ENCODE measurements around the gene SIRPB1.

SIRPB1 gene

GRCh38 chr20:1619861-1620444 lies at the start of gene SIRPB1:
Gene SIRPB1 (minus strand): TSS chr20:1620009. CDS start chr20:1619944, 65 bp downstream.
- TF ChIP-seq ZNF274 (IDR thresholded peaks at IDR 0.05; ENCODE audit: low read depth, low read length), result no peak
- no peak within 1 kb of the TSS for H3K4me3 ChIP-seq (ENCODE audit: low read length)

DNA sequence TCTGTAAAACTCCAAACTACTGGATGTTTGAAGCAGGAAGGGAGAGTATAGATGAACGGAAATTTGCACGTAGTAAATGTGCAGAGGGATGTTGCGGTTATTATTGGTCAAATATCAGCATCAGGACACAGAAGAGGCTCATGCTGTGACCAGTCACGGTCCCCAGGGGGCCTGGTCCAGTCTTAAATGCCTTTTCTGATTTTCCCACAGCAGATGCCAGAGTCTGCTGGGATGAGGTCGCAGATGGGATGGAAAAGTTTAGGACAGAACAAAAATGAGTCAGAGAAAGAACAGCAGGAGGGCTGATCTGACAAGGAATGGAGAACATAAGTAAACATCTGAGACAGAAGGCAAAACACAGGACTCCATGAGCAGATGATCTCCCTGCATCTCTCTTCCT lies 49.5 kb upstream of the SIRPB1 start:
- no peak overlapping the region for H3K4me3 ChIP-seq (ENCODE audit: low read length)
- TF ChIP-seq ZNF274 (IDR thresholded peaks at IDR 0.05; ENCODE audit: low read depth, low read length), result no peak

DNA sequence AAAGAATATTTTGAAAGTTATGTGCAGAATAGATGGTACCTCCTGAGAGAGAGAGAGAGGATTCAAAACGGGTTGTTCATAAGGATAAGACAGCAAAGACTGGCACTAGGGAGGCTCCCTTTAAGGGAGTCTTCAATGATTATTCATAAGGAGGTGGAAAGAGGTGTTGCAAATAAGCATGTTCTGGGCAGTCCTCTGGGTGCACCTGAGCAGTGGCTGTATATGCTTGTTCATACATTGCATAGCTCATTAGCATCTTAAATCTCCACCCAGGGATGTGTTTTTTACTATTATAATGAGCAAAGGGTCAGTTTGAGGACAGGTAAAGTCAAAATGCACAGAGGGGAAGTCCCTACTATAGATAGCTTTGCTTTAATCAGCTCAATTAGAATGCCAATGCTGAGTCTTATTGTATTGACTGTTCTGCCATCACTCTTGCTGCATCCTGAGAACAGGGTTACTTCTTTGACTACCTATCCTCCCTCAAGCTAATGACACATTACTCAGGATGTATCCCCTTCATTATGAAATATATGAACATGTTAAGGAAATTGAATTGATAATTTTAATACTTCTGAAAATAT lies 47.8 kb upstream of the SIRPB1 start:
- no peak for TF ChIP-seq ZNF274 (IDR thresholded peaks at IDR 0.05; ENCODE audit: low read depth, low read length)

GRCh38 chr20:1666802-1667201 lies 47.0 kb upstream of the SIRPB1 start:
- no peak for TF ChIP-seq ZNF274 (IDR thresholded peaks at IDR 0.05; ENCODE audit: low read depth, low read length)
- no peak overlapping the region for H3K4me3 ChIP-seq (ENCODE audit: low read length)

More for the DNA sequence above, 47.8 kb upstream of the SIRPB1 start:
- no peak overlapping the region for H3K4me3 ChIP-seq (ENCODE audit: low read length)

- no peak for TF ChIP-seq ZNF274 (IDR thresholded peaks at IDR 0.05; ENCODE audit: low read depth, low read length)
- no peak overlapping the region for H3K4me3 ChIP-seq (ENCODE audit: low read length)
Observed at GRCh38 chr20:1665345-1665744, 45.5 kb upstream of the SIRPB1 start.

- no peak overlapping the region for H3K4me3 ChIP-seq (ENCODE audit: low read length)
- TF ChIP-seq ZNF274 (IDR thresholded peaks at IDR 0.05; ENCODE audit: low read depth, low read length), result no peak
Observed at GRCh38 chr20:1664911-1665310, 45.1 kb upstream of the SIRPB1 start.

- H3K4me3 ChIP-seq (ENCODE audit: low read length), result no peak overlapping the region
- TF ChIP-seq ZNF274 (IDR thresholded peaks at IDR 0.05; ENCODE audit: low read depth, low read length), result no peak
Observed at GRCh38 chr20:1663917-1664316, 44.1 kb upstream of the SIRPB1 start.

DNA sequence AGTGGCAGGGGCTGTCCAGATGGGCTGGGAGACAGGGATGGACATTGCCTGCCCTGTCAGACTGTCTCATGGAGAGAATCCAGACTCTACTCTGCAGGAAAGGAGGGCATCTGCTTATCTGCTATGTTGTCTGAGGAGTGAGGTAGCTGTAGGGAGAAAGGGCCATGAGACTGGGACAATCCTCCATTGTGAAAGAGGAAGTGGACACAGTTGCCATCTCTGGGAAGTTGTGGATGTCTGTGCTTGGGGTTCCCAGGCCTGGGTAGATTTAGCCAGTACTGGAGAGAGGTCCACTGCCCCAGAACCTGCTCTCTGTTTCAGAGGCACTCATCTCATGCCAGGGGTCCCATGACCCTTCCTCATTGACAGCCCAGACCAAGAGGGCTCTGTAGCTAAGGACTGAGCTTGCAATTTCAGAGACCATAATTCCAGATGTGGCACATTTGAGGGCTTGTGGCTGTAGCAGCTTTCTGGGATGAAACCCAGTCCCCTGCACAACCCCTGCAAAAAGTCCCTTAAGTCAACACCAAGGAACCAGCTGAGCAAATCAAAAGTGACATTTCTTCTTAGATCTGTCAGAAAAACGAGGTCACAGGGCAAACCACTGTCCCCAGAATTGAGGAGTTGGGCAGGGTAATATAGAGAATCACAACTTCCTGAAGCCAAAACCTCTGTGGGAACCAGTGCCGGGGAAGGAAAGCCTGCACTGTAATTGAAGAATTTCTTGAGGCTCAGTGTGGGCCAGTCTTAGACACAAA lies 41.9 kb upstream of the SIRPB1 start:
- TF ChIP-seq ZNF274 (IDR thresholded peaks at IDR 0.05; ENCODE audit: low read depth, low read length), result no peak
- H3K4me3 ChIP-seq (ENCODE audit: low read length), result no peak overlapping the region

- H3K4me3 ChIP-seq (ENCODE audit: low read length), result no peak overlapping the region
- TF ChIP-seq ZNF274 (IDR thresholded peaks at IDR 0.05; ENCODE audit: low read depth, low read length), result no peak
Observed at GRCh38 chr20:1660246-1660645, 40.4 kb upstream of the SIRPB1 start.

GRCh38 chr20:1657556-1658334 lies 37.9 kb upstream of the SIRPB1 start, which contains the start of gene SIRPG:
Gene SIRPG (minus strand): TSS chr20:1657779. CDS start chr20:1657714, 65 bp downstream.
- H3K4me3 ChIP-seq (ENCODE audit: low read length), result no peak within 1 kb of the TSS

DNA sequence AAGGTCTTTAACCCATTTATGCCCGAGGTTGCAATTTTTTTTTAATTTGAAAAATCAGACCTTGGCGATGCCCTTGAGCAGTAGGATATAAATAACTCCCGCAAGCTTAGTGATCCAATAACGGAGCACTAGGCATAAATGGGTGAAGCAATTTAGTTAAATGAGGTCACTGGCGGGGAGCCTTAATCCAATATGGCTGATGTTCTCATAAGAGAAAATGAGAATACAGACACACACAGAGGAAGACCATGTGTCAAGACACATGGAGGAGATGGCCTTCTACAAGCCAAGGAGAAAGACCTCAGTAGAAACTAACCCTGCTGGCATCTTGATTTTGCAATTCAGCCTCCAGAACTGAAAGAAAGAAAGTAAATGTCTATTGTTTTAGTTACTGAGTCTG lies 37.0 kb upstream of the SIRPB1 start:
- no peak overlapping the region for H3K4me3 ChIP-seq (ENCODE audit: low read length)
- no peak for TF ChIP-seq ZNF274 (IDR thresholded peaks at IDR 0.05; ENCODE audit: low read depth, low read length)

More at GRCh38 chr20:1657556-1658334, 37.9 kb upstream of the SIRPB1 start, which contains the start of gene SIRPG:
- TF ChIP-seq ZNF274 (IDR thresholded peaks at IDR 0.05; ENCODE audit: low read depth, low read length), result no peak

DNA sequence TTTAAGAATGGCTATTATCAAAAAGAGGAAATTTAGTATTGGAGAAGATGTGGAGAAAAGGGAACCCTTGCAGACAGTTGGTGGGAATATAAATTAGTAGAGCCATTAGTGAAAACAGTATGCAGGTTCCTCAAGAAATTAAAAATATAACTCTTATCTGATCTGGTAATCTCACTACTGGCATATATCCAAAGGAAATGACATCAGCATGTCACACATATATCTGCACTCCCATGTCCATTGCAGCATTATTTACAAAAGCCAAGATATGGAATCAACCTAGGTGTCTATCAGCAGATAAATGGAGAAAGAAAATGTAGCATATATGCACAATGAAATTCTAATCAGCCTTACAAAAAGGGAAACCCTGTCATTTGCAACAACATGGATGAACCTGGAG lies 35.2 kb upstream of the SIRPB1 start:
- TF ChIP-seq ZNF274 (IDR thresholded peaks at IDR 0.05; ENCODE audit: low read depth, low read length), result no peak

DNA sequence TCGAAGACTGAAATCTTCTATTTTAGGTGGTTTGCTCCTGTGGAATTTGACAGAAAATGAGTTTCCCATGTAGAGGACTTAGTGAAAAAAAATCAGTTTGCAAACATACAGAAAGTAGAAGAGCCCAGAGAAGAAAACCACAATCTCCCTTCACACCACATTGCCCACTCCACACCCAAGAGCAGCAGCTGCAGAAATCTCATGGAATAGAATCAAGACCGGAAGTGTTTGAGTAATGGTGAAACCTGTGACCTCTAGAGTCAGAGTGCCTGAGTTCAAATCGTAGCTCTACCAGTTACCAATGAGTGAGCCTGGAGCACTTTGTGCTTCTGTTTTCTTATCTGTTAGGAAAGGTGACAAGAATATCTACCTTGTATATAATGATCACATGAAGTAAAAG lies 33.2 kb upstream of the SIRPB1 start:
- no peak overlapping the region for H3K4me3 ChIP-seq (ENCODE audit: low read length)
- TF ChIP-seq ZNF274 (IDR thresholded peaks at IDR 0.05; ENCODE audit: low read depth, low read length), result no peak

More for the DNA sequence above, 35.2 kb upstream of the SIRPB1 start:
- no peak overlapping the region for H3K4me3 ChIP-seq (ENCODE audit: low read length)

GRCh38 chr20:1652104-1652503 lies 32.3 kb upstream of the SIRPB1 start:
- no peak overlapping the region for H3K4me3 ChIP-seq (ENCODE audit: low read length)
- TF ChIP-seq ZNF274 (IDR thresholded peaks at IDR 0.05; ENCODE audit: low read depth, low read length), result no peak
